DOHH2 (cell line): Measurements from ENCODE around the gene ATXN7L3.

ENCODE experiments used
- EZH2phosphoT487 ChIP-seq: fragments of 200-600 bp; sonication (generic); IDR thresholded peaks from 2 replicates; pipeline ENCODE4 v1.6.1; 2017; ENCODE audit warnings: borderline replicate concordance, mild to moderate bottlenecking, antibody characterized with exemption, low read length, moderate library complexity, mixed read lengths
- TF ChIP-seq, protein P1 (sequence below): fragments of 200-600 bp; sonication (generic); IDR thresholded peaks from one replicate; pipeline ENCODE4 v1.5.1; 2014; ENCODE audit warnings: antibody characterized with exemption, mild to moderate bottlenecking, low read depth, low read length; ENCODE audit not compliant: poor library complexity, severe bottlenecking

DNA sequence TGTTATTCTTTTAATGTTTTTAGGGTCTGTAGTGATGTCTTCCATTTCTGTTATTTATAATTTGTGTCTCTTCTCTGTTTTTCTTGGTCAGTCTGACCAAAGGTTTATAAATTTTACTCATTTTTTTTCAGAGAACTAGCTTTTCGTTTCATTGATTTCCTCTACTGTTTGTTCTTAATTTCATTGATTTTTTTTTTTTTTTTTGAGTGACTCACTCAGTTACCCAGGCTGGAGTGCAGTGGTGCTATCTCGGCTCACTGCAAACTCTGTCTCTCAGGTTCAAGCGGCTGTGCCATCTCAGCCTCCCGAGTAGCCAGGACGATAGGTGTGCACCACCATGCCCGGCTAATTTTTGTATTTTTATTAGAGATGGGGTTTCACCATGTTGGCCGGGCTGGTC lies 32.4 kb upstream of the ATXN7L3 start:
- TF ChIP-seq, protein P1, sequence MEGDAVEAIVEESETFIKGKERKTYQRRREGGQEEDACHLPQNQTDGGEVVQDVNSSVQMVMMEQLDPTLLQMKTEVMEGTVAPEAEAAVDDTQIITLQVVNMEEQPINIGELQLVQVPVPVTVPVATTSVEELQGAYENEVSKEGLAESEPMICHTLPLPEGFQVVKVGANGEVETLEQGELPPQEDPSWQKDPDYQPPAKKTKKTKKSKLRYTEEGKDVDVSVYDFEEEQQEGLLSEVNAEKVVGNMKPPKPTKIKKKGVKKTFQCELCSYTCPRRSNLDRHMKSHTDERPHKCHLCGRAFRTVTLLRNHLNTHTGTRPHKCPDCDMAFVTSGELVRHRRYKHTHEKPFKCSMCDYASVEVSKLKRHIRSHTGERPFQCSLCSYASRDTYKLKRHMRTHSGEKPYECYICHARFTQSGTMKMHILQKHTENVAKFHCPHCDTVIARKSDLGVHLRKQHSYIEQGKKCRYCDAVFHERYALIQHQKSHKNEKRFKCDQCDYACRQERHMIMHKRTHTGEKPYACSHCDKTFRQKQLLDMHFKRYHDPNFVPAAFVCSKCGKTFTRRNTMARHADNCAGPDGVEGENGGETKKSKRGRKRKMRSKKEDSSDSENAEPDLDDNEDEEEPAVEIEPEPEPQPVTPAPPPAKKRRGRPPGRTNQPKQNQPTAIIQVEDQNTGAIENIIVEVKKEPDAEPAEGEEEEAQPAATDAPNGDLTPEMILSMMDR: no peak
- no peak for TF ChIP-seq EZH2phosphoT487
